Measurements from ENCODE around the gene FAF1. TPM values are rescaled to one million over a fixed set of nuclear protein-coding genes. Genes with fewer than 3 reads are reported as not detected.
A peak's percentile ranks its signal among the peaks of the same experiment; 100 is the strongest.

The FAF1 gene
- total and polyA plus RNA-seq, 9 of the 15 experiments (the other 6 are each of a cell fraction or from before 2014, with no cell fraction given) = 48.7 to 225 (median 118) TPM

- no peak for TF ChIP-seq IRF1 (CRISPR knock-in tag; IDR thresholded peaks at IDR 0.05; ENCODE audit: borderline replicate concordance)
- no peak for TF ChIP-seq ADNP (tag; IDR thresholded peaks at IDR 0.05)
- no peak for TF ChIP-seq U2AF2 (optimal IDR thresholded peaks at IDR 0.05; ENCODE audit: low read depth, low read length)
- TF ChIP-seq ZNF511 (CRISPR knock-in tag; IDR thresholded peaks at IDR 0.05) = no peak
- no peak for TF ChIP-seq ZNF184 (CRISPR knock-in tag; IDR thresholded peaks at IDR 0.05)
- no peak for TF ChIP-seq MXD1 (CRISPR knock-in tag; IDR thresholded peaks at IDR 0.05; ENCODE audit: borderline replicate concordance, poor library complexity, severe bottlenecking)
- no peak for TF ChIP-seq GTF2B (IDR thresholded peaks at IDR 0.05; ENCODE audit: extremely low read depth, insufficient read length)
- TF ChIP-seq SMARCB1 (IDR thresholded peaks at IDR 0.05; ENCODE audit: insufficient read length, low read depth) = no peak
- TF ChIP-seq HINFP (tag; conservative IDR thresholded peaks at IDR 0.05; ENCODE audit: low read depth) = no peak
- TF ChIP-seq ZNF507 (tag; conservative IDR thresholded peaks at IDR 0.05) = no peak
- no peak for TF ChIP-seq THAP12 (CRISPR knock-in tag; IDR thresholded peaks at IDR 0.05)
- TF ChIP-seq C11orf30 (IDR thresholded peaks at IDR 0.05; ENCODE audit: low read depth) = peak; percentile 95
- no peak for TF ChIP-seq MYC (IDR thresholded peaks at IDR 0.05; ENCODE audit: low read depth, low read length)
- no peak for TF ChIP-seq MYC (CRISPR knock-in tag; IDR thresholded peaks at IDR 0.05; ENCODE audit: borderline replicate concordance, low read depth)
- TF ChIP-seq BRD9 (IDR thresholded peaks at IDR 0.05; ENCODE audit: low read depth, partially characterized antibody) = peak; percentile 98
- no peak for TF ChIP-seq KLF6 (CRISPR knock-in tag; IDR thresholded peaks at IDR 0.05; ENCODE audit: borderline replicate concordance)
- no peak for TF ChIP-seq ZNF445 (CRISPR knock-in tag; IDR thresholded peaks at IDR 0.05; ENCODE audit: low read depth)
- TF ChIP-seq ZNF57 (CRISPR knock-in tag; IDR thresholded peaks at IDR 0.05) = no peak
- no peak; the same call in 1 of the 2 replicates for TF ChIP-seq VEZF1 (CRISPR knock-in tag; IDR thresholded peaks at IDR 0.05)
Observed at GRCh38 chr1:50873458-50874187, 86.4 kb downstream of the FAF1 start (continued).

Data from K562 (cell line).